Heart right ventricle (tissue), 16 donors: ENCODE data around the gene PSMA1. TPM values are rescaled to one million over a fixed set of nuclear protein-coding genes. Genes with fewer than 3 reads are reported as not detected.

Source experiments
- ATAC-seq, 8 donors: fragments of 200-7000 bp; cut with Tn5 transposase; one replicate each; pipeline ENCODE4 v1.9.1; 2020; ENCODE audit warnings: mild to moderate bottlenecking in 8 of 8, moderate library complexity in 8 of 8, moderate number of reproducible peaks in 1 of 8
- DNase-seq, 2 donors: peaks; one replicate each; pipeline ENCODE4 v3.0.0-alpha.2; 2020
- H3K27ac ChIP-seq, 10 donors: fragments of 200-600 bp; sonication (generic) in 2 of 10; one replicate each; pipeline versions ENCODE4 v1.5.0 to v1.8.0; 2020 to 2022; ENCODE audit warnings: mild to moderate bottlenecking in 3 of 10
- H3K27me3 ChIP-seq, 7 donors: fragments of 200-600 bp; one replicate each; pipeline ENCODE4 v1.8.0; 2021 to 2022; ENCODE audit warnings: mild to moderate bottlenecking in 2 of 7
- H3K36me3 ChIP-seq, 9 donors: fragments of 200-600 bp; sonication (generic) in 1 of 9; one replicate each; pipeline versions ENCODE4 v1.5.0 to v1.8.0; 2020 to 2022; ENCODE audit warnings: mild to moderate bottlenecking in 2 of 9
- H3K4me1 ChIP-seq, 9 donors: fragments of 200-600 bp; sonication (generic) in 1 of 9; one replicate each; pipeline versions ENCODE4 v1.5.0 to v1.8.0; 2020 to 2022; ENCODE audit warnings: mild to moderate bottlenecking in 4 of 9
- H3K4me3 ChIP-seq, 10 donors: fragments of 200-600 bp; sonication (generic) in 2 of 10; one replicate each; pipeline versions ENCODE4 v1.5.0 to v1.8.0; 2020 to 2022; ENCODE audit warnings: mild to moderate bottlenecking in 7 of 10, moderate library complexity in 2 of 10
- H3K9me3 ChIP-seq, 11 donors: fragments of 200-600 bp in 10 of 11; sonication (generic) in 2 of 11; one replicate each; pipeline versions ENCODE4 v1.5.0 to v1.8.0; 2013 to 2022; ENCODE audit warnings: mild to moderate bottlenecking in 2 of 11, control low read depth in 1 of 11, moderate library complexity in 1 of 11
- CTCF ChIP-seq, 9 donors: fragments of 200-600 bp; sonication (generic) in 2 of 9; IDR thresholded peaks; one replicate each; pipeline versions ENCODE4 v1.5.0 to v1.8.0; 2021 to 2022; ENCODE audit warnings: antibody characterized with exemption in 9 of 9, mild to moderate bottlenecking in 5 of 9, moderate library complexity in 1 of 9
- WGBS, 2 donors: extraction: QIAGEN DNeasy Blood & Tissue Kit; methylation state at CpG; one replicate each; pipeline ENCODE4 v1.1.7; 2013; ENCODE audit warnings: inconsistent platforms in 1 of 2; 5-methylcytosine and 5-hydroxymethylcytosine counted together
- intact Hi-C, 10 donors: fragments of 100-400 bp; cut with DNase I; formaldehyde crosslinking; loops; one replicate each; pipeline versions ENCODE4 v1.11.1 to v1.14.2; 2022
- polyA plus RNA-seq, 2 donors: library from polyadenylated mRNA; stranded (reverse); fragments of 200-250 nt; gene quantifications; one replicate each; pipeline ENCODE4 v1.2.3, GENCODE V29; 2013
- total RNA-seq, 10 donors: library from RNA; stranded (reverse); fragmentation: NEBNext Ultra II Directional in 3 of 10; extraction: Animal tissue kit (Norgen Biotek cat#: 25700) in 3 of 10; gene quantifications; one replicate each; pipeline versions ENCODE4 v1.2.1 to v1.2.4, GENCODE V29; 2021 to 2023
- donor health status: Arrhythmogenic right ventricular cardiomyopathy.
- donor health status: ischemic (EF 13 %, LVEDD 7.1; RV severe dilation, severe dysfunction).
- donor health status: healthy with polysubstance abuse.
- donor health status: DM: no; HTN: yes; CAD: no.
- donor health status: DM: no; HTN: no; CAD: no.
- donor health status: ischemic (EF 25% LVEDD 6.9; RV normal size, moderate dysfunction).
- donor health status: ischemic (EF 25% LVEDD 5.7; RV mildly dilated, moderate dysfunction).
- donor health status: healthy.
- donor health status: DM: yes; HTN: yes; CAD: no.
- donor health status: Ischemic cardiomyopathy.
- donor health status: ischemic (EF 35%, LVEDD 5.7; RV mildly dilated, moderate dysfunction).
- donor health status: nonischemic (EF 11% LVEDD 7.7; RV severe dilation, severe dysfunction).
- donor health status: DM: yes; HTN: yes; CAD: no.
- donor health status: PGD.
- donor health status: ischemic (EF 29% LVEDD 5.4; RV normal size, mild dysfunction).
- donor health status: nonischemic (EF 23%, LVEDD 6.1; RV moderate dilation, normal function).

The PSMA1 gene
- total and polyA plus RNA-seq, 12 donors: 117 to 150 (median 126) TPM

- no peaks in the 10 kb centered on the region for H3K4me1 ChIP-seq
These were observed 9.8 kb upstream of the PSMA1 start for GRCh38 chr11:14529951-14530350.

GRCh38 chr11:14529321-14529720, 9.1 kb upstream of the PSMA1 start:
- DNase-seq (no peak), ATAC-seq (no peak)
- intact Hi-C loops: no loop called here
- WGBS, 2 donors: 85 to 92% methylated on average over 3 of the region's 3 CpGs
- no peaks in the 10 kb centered on the region for H3K4me1 ChIP-seq
- no peaks in the 10 kb centered on the region for H3K36me3 ChIP-seq
- no peak for TF ChIP-seq CTCF (IDR thresholded peaks at IDR 0.05)
- no peak overlapping the region for H3K4me3 ChIP-seq
- H3K9me3 ChIP-seq: no peaks in the 10 kb centered on the region
- no peak overlapping the region for H3K27ac ChIP-seq
- H3K27me3 ChIP-seq: no peaks in the 10 kb centered on the region

More at GRCh38 chr11:14529951-14530350, 9.8 kb upstream of the PSMA1 start:
- Histone ChIP-seq H3K36me3 (no peaks in the 10 kb centered on the region), H3K9me3 (no peaks in the 10 kb centered on the region), H3K27me3 (no peaks in the 10 kb centered on the region), H3K4me3 (no peak overlapping the region), H3K27ac (no peak overlapping the region)
- 95 to 97% methylated on average over 2 of the region's 2 CpGs for WGBS, 2 donors
- DNase-seq (no peak), ATAC-seq (no peak)
- no peak for TF ChIP-seq CTCF (IDR thresholded peaks at IDR 0.05)
- intact Hi-C loops: loop anchor here in 5 of 10 donors (10.0 kb wide), 3 partner anchors 115 to 545 kb away; partner anchors contain the start of genes CALCB (in 3 of the 5) and PDE3B (in 1 of the 5)

- ATAC-seq (no peak), DNase-seq (no peak)
- H3K36me3 ChIP-seq: peaks cover 0 to 11% (median 4%) of the 10 kb centered on the region in 9 donors
- H3K27ac ChIP-seq: no peak overlapping the region
- no peaks in the 10 kb centered on the region for H3K9me3 ChIP-seq
- intact Hi-C loops: loop anchor here in 3 of 10 donors (5.0 kb wide), 1 partner anchor 370 kb away; the partner anchor contains the start of gene CYP2R1 (in 3 of the 3)
- no peak overlapping the region for H3K4me3 ChIP-seq
- WGBS, 2 donors: 100% methylated on average over 1 of the region's 1 CpG
- H3K27me3 ChIP-seq: no peaks in the 10 kb centered on the region
- no peak for TF ChIP-seq CTCF (IDR thresholded peaks at IDR 0.05)
- peaks cover 0 to 25% (median 19%) of the 10 kb centered on the region in 9 donors for H3K4me1 ChIP-seq
These were observed 2.6 kb upstream of the PSMA1 start for GRCh38 chr11:14522801-14523200.

- Histone ChIP-seq H3K9me3 (no peaks in the 10 kb centered on the region), H3K27me3 (no peaks in the 10 kb centered on the region), H3K36me3 (peaks cover 0 to 17% (median 8%) of the 10 kb centered on the region in 9 donors), H3K4me1 (peaks cover 0 to 29% (median 19%) of the 10 kb centered on the region in 9 donors), H3K4me3 (no peak overlapping the region), H3K27ac (no peak overlapping the region)
- DNase-seq (no peak), ATAC-seq (no peak)
- no peak for TF ChIP-seq CTCF (IDR thresholded peaks at IDR 0.05)
- intact Hi-C loops: loop anchor here in 3 of 10 donors (5.0 kb wide), 1 partner anchor 370 kb away; the partner anchor contains the start of gene CYP2R1 (in 3 of the 3)
- WGBS, 2 donors: 98 to 100% methylated on average over 1 of the region's 1 CpG
These were observed 2.1 kb upstream of the PSMA1 start for GRCh38 chr11:14522245-14522644.
